ENCODE measurements around the gene RFNG. TPM values are rescaled to one million over a fixed set of nuclear protein-coding genes. Genes with fewer than 3 reads are reported as not detected.

Gene RFNG
- polyA plus RNA-seq, 2 of the 4 experiments (the other 2 are of a cell fraction) = 8.4 to 25.7 TPM

- FAIRE-seq (no peak), DNase-seq (ENCODE audit: low read depth in 1 of 2, low spot score in 1 of 2) (no peak), ATAC-seq (no peak)
- no peak overlapping the region for H3K27ac ChIP-seq
- ChIA-PET POLR2A (no interaction called here), CTCF (interaction anchor here (0.6 to 33.2 kb wide), 6 partner anchors 13 to 131 kb away, joined by 3 to 794 read pairs (median 53); partner anchors contain the start of genes DCXR and NOTUM)
- TF ChIP-seq CHD4 (IDR thresholded peaks at IDR 0.05; ENCODE audit: borderline replicate concordance) (no peak), MYC (IDR thresholded peaks at IDR 0.05; ENCODE audit: borderline replicate concordance, low read length) (no peak), TP53 (CRISPR knock-in tag; IDR thresholded peaks at IDR 0.05) (no peak), HOXB13 (CRISPR knock-in tag; IDR thresholded peaks at IDR 0.05; ENCODE audit: low read depth) (no peak), JUNB (IDR thresholded peaks at IDR 0.05) (no peak), CEBPB (IDR thresholded peaks at IDR 0.05) (no peak), POLR2AphosphoS2 (conservative IDR thresholded peaks at IDR 0.05; ENCODE audit: low read length) (no peak), SMC3 (IDR thresholded peaks at IDR 0.05) (no peak), PBX3 (IDR thresholded peaks at IDR 0.05) (no peak), EHMT2 (IDR thresholded peaks at IDR 0.05; ENCODE audit: low read depth) (no peak), HMGXB4 (CRISPR knock-in tag; IDR thresholded peaks at IDR 0.05; ENCODE audit: borderline replicate concordance) (no peak), NFE2L2 (conservative IDR thresholded peaks at IDR 0.05; ENCODE audit: low read length) (no peak), E2F6 (IDR thresholded peaks at IDR 0.05; ENCODE audit: borderline replicate concordance, low read depth) (no peak), CBX2 (IDR thresholded peaks at IDR 0.05; ENCODE audit: borderline replicate concordance, low read depth) (no peak), GATA3 (IDR thresholded peaks at IDR 0.05; ENCODE audit: borderline replicate concordance) (no peak), ZC3H11A (IDR thresholded peaks at IDR 0.05) (no peak), ATOH8 (CRISPR knock-in tag; IDR thresholded peaks at IDR 0.05; ENCODE audit: low read depth) (no peak), HOXB5 (CRISPR knock-in tag; IDR thresholded peaks at IDR 0.05) (no peak)
- WGBS (ENCODE audit: missing lambda C conversion rate) = 96% methylated on average over 8 of the region's 17 CpGs
- peaks cover 29% of the 10 kb centered on the region for H3K4me1 ChIP-seq
- H3K4me3 ChIP-seq = no peak overlapping the region
- H3K9me3 ChIP-seq = no peaks in the 10 kb centered on the region
- no peak overlapping the region for H3K4me2 ChIP-seq
Observed at GRCh38 chr17:82024859-82025258, 26.8 kb downstream of the RFNG start.

- H3K4me1 ChIP-seq = peaks cover 33% of the 10 kb centered on the region
- DNase-seq (ENCODE audit: low read depth in 1 of 2, low spot score in 1 of 2) = peak in 1 of 2 experiments; percentile 39
- peak overlapping the region; percentile 93 for H3K4me2 ChIP-seq
- TF ChIP-seq RNF2 (IDR thresholded peaks at IDR 0.05; ENCODE audit: borderline replicate concordance, low read depth) (peak; percentile 76; the same call in 1 of the 2 replicates), HES2 (IDR thresholded peaks at IDR 0.05) (no peak), PHF8 (IDR thresholded peaks at IDR 0.05; ENCODE audit: borderline replicate concordance, low read depth) (peak; percentile 26; the same call in 1 of the 2 replicates)
- peak; percentile 5 to 14; a peak in 5 of 6 replicates for ATAC-seq
- peak overlapping the region; percentile 66 for H3K4me3 ChIP-seq
- WGBS (ENCODE audit: missing lambda C conversion rate) = 44% methylated on average over 20 of the region's 55 CpGs
- peak overlapping the region; percentile 77 to 86 for H3K27ac ChIP-seq
- FAIRE-seq = no peak
- ChIA-PET POLR2A (interaction anchor here (0.9 to 3.9 kb wide), 9 partner anchors 9 to 96 kb away, joined by 3 to 38 read pairs (median 4); partner anchors contain the start of genes DCXR, FASN and MAFG), CTCF (interaction anchor here (0.7 to 33.2 kb wide), 9 partner anchors 14 to 135 kb away, joined by 3 to 794 read pairs (median 52); partner anchors contain the start of genes ASPSCR1, DCXR, MYADML2 and NOTUM)
- H3K9me3 ChIP-seq = no peaks in the 10 kb centered on the region
Observed at GRCh38 chr17:82023447-82024241, 28.0 kb downstream of the RFNG start.

Measured in A549 (cell line).